Motor neuron (in vitro differentiated cells): ENCODE measurements around the gene GNGT1. TPM values are rescaled to one million over a fixed set of nuclear protein-coding genes. Genes with fewer than 3 reads are reported as not detected.
A peak's percentile ranks its signal among the peaks of the same experiment; 100 is the strongest.
"Not testable (repeated sequence)": the region's sequence is repeated elsewhere in the genome, so short reads cannot be mapped to it uniquely, and the experiment has no call there.

ENCODE experiments used
- ATAC-seq, 8 experiments: fragments of 200-7000 bp; cut with Tn5 transposase; replicated peaks in 6 of 8; 2 replicates each; pipeline ENCODE4 v1.8.0; 2021; ENCODE audit warnings: mild to moderate bottlenecking in 8 of 8, moderate library complexity in 8 of 8
- H3K27ac ChIP-seq, 2 donors: fragments of 250-450 bp; sonication (Bioruptor Pico); 2 replicates each; pipeline ENCODE4 v1.9.0; 2021; ENCODE audit warnings: antibody characterized with exemption in 2 of 2, mild to moderate bottlenecking in 2 of 2, moderate library complexity in 1 of 2
- H3K4me1 ChIP-seq, 2 donors: fragments of 250-450 bp; sonication (Bioruptor Pico); replicated peaks in 1 of 2; 2 replicates each; pipeline ENCODE4 v1.6.1; 2021; ENCODE audit warnings: antibody characterized with exemption in 2 of 2, mild to moderate bottlenecking in 2 of 2, moderate library complexity in 1 of 2
- H3K4me3 ChIP-seq, 5 donors: fragments of 250-450 bp; sonication (Bioruptor Pico); 2 replicates each; pipeline ENCODE4 v1.9.0; 2021; ENCODE audit warnings: antibody characterized with exemption in 5 of 5, mild to moderate bottlenecking in 5 of 5, moderate library complexity in 4 of 5
- WGBS, 10 experiments: fragments of 450-650 bp; shearing (Covaris generic); methylation state at CpG; one replicate each; pipeline ENCODE4 v1.0.0; 2022; 5-methylcytosine and 5-hydroxymethylcytosine counted together
- in situ Hi-C, 9 experiments: fragments of 400-800 bp; cut with MboI; loops; one replicate each; pipeline ENCODE4 v1.15.0; 2021; ENCODE audit warnings: low sequenced_read_pairs in 9 of 9, low pct_unique_long_range_greater_than_20kb in 2 of 9; ENCODE audit not compliant: unreplicated experiment in 9 of 9
- total RNA-seq, 8 experiments: library from RNA; unstranded; fragments of 300-600 nt; gene quantifications; 2 replicates each; pipeline versions ENCODE4 v1.2.3 to v1.2.4, GENCODE V29; 2022

Gene GNGT1
- total RNA-seq, 8 experiments from 2014 or later = 0.67 to 2.3 (median 1.8) TPM; not detected in 4

- no peak overlapping the region for H3K4me3 ChIP-seq
- WGBS, 10 experiments = 28 to 100% (median 77%) methylated on average over 4 to 7 of the region's 7 CpGs
- H3K27ac ChIP-seq = no peak overlapping the region
- in situ Hi-C loops = loop anchor here in 3 of 9 experiments (25.0 kb wide), 2 partner anchors 173 to 348 kb away; no protein-coding TSS in a partner anchor
- ATAC-seq = no peak
- H3K4me1 ChIP-seq = no peaks in the 10 kb centered on the region
These were observed 8.3 kb downstream of the GNGT1 start for GRCh38 chr7:93914581-93915066.

- ATAC-seq, H3K27ac ChIP-seq, H3K4me3 ChIP-seq, H3K4me1 ChIP-seq: not testable (repeated sequence)
- in situ Hi-C loops = loop anchor here in 3 of 9 experiments (25.0 kb wide), 2 partner anchors 172 to 347 kb away; no protein-coding TSS in a partner anchor
- WGBS, 10 experiments = no CpG with 5 or more reads among the region's 3 CpGs
These were observed 9.0 kb downstream of the GNGT1 start for GRCh38 chr7:93915206-93915842.

GRCh38 chr7:93915888-93916287 is 9.5 kb downstream of the GNGT1 start:
- in situ Hi-C loops = loop anchor here in 3 of 9 experiments (25.0 kb wide), 2 partner anchors 171 to 346 kb away; no protein-coding TSS in a partner anchor
- not testable (repeated sequence) for H3K27ac ChIP-seq, H3K4me1 ChIP-seq, ATAC-seq, H3K4me3 ChIP-seq

GRCh38 chr7:93916315-93916714 is 9.9 kb downstream of the GNGT1 start:
- not testable (repeated sequence) for ATAC-seq, H3K4me1 ChIP-seq, H3K4me3 ChIP-seq, H3K27ac ChIP-seq
- in situ Hi-C loops = loop anchor here in 3 of 9 experiments (25.0 kb wide), 2 partner anchors 171 to 346 kb away; no protein-coding TSS in a partner anchor
- WGBS, 10 experiments = 80 to 100% (median 93%) methylated on average over 1 to 4 of the region's 4 CpGs; no CpG with 5 or more reads in 1 of the 10 experiments

GRCh38 chr7:93920496-93921182 is 14.3 kb downstream of the GNGT1 start:
- WGBS, 10 experiments = 31 to 97% (median 82%) methylated on average over 3 to 6 of the region's 6 CpGs; no CpG with 5 or more reads in 1 of the 10 experiments
- no peak overlapping the region for H3K27ac ChIP-seq
- no peak overlapping the region for H3K4me3 ChIP-seq
- in situ Hi-C loops = loop anchor here in 3 of 9 experiments (25.0 kb wide), 2 partner anchors 167 to 342 kb away; no protein-coding TSS in a partner anchor
- no peak for ATAC-seq
- no peaks in the 10 kb centered on the region for H3K4me1 ChIP-seq

- H3K4me1 ChIP-seq = no peaks in the 10 kb centered on the region
- in situ Hi-C loops = loop anchor here in 3 of 9 experiments (25.0 kb wide), 2 partner anchors 166 to 341 kb away; no protein-coding TSS in a partner anchor
- H3K27ac ChIP-seq = no peak overlapping the region
These were observed 14.8 kb downstream of the GNGT1 start for GRCh38 chr7:93921186-93921585.

GRCh38 chr7:93921607-93922566 is 15.5 kb downstream of the GNGT1 start, which contains the start of gene GNG11:
GNG11 (plus strand) TSS chr7:93921735; CDS start chr7:93922138, 403 bp downstream.
- 0 to 20% (median 8%) methylated on average over 1 to 36 of the region's 39 CpGs for WGBS, 10 experiments
- peak; percentile 91 to 99 (median 96) for ATAC-seq
- H3K27ac ChIP-seq = no peak within 1 kb of the TSS
- in situ Hi-C loops = loop anchor here in 3 of 9 experiments (25.0 kb wide), 2 partner anchors 165 to 340 kb away; no protein-coding TSS in a partner anchor
- no peaks in the 10 kb centered on the region for H3K4me1 ChIP-seq
- H3K4me3 ChIP-seq = peak within 1 kb of the TSS; percentile 24 to 43 (median 29)

More at GRCh38 chr7:93921186-93921585, 14.8 kb downstream of the GNGT1 start:
- peak overlapping the region in 4 of 5 donors; percentile 24 to 43 (median 28) for H3K4me3 ChIP-seq
- no peak for ATAC-seq
- WGBS, 10 experiments = 0 to 87% (median 44%) methylated on average over 1 to 8 of the region's 8 CpGs

GRCh38 chr7:93923296-93923695 is 16.9 kb downstream of the GNGT1 start:
- Histone ChIP-seq H3K4me1 (no peaks in the 10 kb centered on the region), H3K27ac (no peak overlapping the region), H3K4me3 (no peak overlapping the region)
- in situ Hi-C loops = loop anchor here in 3 of 9 experiments (25.0 kb wide), 2 partner anchors 164 to 339 kb away; no protein-coding TSS in a partner anchor
- 4 to 97% (median 64%) methylated on average over 3 to 6 of the region's 6 CpGs; no CpG with 5 or more reads in 1 of the 10 experiments for WGBS, 10 experiments
- no peak for ATAC-seq

- ATAC-seq = no peak
- Histone ChIP-seq H3K27ac (no peak overlapping the region), H3K4me1 (no peaks in the 10 kb centered on the region), H3K4me3 (no peak overlapping the region)
- 0 to 75% (median 43%) methylated on average over 1 of the region's 1 CpG; no CpG with 5 or more reads in 2 of the 10 experiments for WGBS, 10 experiments
- in situ Hi-C loops = loop anchor here in 3 of 9 experiments (25.0 kb wide), 2 partner anchors 163 to 338 kb away; no protein-coding TSS in a partner anchor
These were observed 17.6 kb downstream of the GNGT1 start for GRCh38 chr7:93923942-93924341.

GRCh38 chr7:93926800-93927199 is 20.4 kb downstream of the GNGT1 start:
- WGBS, 10 experiments = 0 to 88% (median 77%) methylated on average over 1 of the region's 1 CpG; no CpG with 5 or more reads in 4 of the 10 experiments
- Histone ChIP-seq H3K4me3 (no peak overlapping the region), H3K27ac (no peak overlapping the region), H3K4me1 (no peaks in the 10 kb centered on the region)
- in situ Hi-C loops = no loop called here
- no peak for ATAC-seq

GRCh38 chr7:93927585-93927984 is 21.2 kb downstream of the GNGT1 start:
- Histone ChIP-seq H3K4me3 (no peak overlapping the region), H3K4me1 (no peaks in the 10 kb centered on the region), H3K27ac (no peak overlapping the region)
- in situ Hi-C loops = no loop called here
- ATAC-seq = no peak
- WGBS, 10 experiments = 50 to 100% (median 91%) methylated on average over 1 to 2 of the region's 3 CpGs; no CpG with 5 or more reads in 2 of the 10 experiments

GRCh38 chr7:93931655-93932054 is 25.3 kb downstream of the GNGT1 start:
- H3K4me1 ChIP-seq = no peaks in the 10 kb centered on the region
- no peak for ATAC-seq
- 51 to 100% (median 71%) methylated on average over 1 to 3 of the region's 3 CpGs for WGBS, 10 experiments
- no peak overlapping the region for H3K4me3 ChIP-seq
- in situ Hi-C loops = no loop called here
- H3K27ac ChIP-seq = no peak overlapping the region
